IPS DF 19.7 (cell line): ENCODE measurements around the gene YTHDC2.

Source experiments
- DNase-seq: peaks from one replicate; pipeline ENCODE4 v3.0.0-alpha.2; 2013; ENCODE audit warnings: low read depth, low spot score

The YTHDC2 gene

DNA sequence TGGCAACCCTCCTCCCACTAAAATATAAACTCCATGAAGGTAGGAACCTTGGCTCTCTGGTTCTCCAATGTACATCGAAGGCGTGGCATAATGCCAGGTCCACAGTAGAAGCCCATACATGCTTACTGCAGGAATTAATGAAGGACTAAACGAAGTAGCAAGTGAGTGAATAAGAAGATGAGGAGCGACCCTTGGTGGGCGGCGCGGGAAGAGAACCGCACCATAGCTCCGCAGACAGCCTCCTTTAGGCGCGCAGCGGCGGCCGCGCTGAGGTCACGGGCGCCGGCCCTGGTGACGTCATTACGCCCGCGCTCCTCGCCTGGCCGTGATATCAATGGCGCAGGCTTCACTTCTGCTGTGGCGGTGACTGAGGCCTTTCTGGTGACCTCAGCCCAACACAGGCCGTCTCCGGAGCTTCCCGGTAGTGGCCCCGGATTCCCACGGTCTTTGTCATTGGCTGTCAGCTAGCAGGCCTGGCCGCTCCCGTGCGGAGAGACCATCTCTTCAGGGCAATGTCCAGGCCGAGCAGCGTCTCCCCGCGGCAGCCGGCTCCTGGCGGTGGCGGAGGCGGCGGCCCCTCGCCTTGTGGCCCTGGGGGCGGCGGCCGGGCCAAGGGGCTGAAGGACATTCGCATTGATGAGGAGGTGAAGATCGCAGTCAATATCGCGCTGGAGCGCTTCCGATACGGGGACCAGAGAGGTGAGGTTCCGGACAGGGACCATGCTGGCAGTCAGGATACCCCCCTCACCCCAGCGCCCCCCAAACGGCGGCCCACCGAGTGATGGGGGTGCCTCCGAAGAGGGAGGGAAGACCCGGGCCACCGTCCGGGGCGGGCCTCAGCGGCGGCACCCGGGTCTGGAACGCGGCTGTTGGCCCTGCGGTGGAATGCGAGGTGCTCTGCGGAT is at the start of gene YTHDC2:
TSS of gene YTHDC2 (plus strand) at position 311 of the 905 bp plus-strand sequence. CDS start at position 513, 202 bp downstream.
- peak; percentile 61 for DNase-seq

DNA sequence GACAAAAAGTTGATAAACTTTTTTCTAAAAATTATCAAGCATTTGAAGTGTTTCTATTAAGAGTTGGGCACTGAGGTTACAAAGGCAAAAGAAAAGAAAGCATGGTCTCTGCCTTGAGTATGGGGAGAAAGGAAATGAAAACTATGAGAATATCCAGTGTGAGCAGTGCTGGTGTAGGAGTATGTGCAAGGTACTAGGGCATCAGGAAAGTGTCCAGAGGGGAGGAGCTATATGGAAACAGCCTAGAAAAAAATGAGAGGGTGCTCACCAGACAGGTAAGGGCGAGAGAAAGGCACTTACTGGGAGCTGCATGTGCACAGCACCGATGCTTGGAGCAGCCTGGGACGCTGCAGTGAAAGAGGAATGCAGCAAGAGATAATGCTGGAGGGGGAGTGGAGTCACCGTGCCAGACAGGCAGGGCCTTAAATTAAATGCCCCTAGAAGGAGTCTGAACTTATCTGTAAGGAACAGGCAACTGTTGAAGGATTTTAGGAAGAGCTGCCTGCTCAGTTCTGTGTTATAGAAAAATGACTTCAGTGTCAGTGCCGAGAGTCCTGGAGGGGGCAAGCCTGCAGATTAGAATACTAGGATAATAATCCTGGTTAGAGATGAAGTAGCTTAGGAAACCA is 39.3 kb upstream of the YTHDC2 start:
- no peak for DNase-seq

- no peak for DNase-seq
Observed at GRCh38 chr5:113478691-113479090, 34.8 kb upstream of the YTHDC2 start.

DNA sequence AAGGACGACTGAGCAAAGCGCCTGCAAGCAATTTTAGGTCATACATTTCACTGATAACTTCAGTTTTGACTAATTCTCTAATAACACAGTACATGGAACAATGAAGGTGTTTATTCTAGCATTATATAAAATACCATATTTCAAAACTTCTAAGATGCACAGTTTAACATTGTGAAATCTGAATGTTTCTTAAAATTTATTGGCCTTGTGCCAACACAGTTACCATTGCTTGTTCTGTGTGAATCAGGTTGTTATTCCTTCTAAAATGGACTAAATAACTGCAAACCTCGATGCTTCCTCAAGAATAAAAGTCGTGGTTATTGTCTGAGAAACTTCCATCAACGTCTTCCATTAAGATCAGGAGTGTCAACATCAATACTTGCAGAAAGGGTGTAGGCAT is 33.3 kb upstream of the YTHDC2 start:
- no peak for DNase-seq

DNA sequence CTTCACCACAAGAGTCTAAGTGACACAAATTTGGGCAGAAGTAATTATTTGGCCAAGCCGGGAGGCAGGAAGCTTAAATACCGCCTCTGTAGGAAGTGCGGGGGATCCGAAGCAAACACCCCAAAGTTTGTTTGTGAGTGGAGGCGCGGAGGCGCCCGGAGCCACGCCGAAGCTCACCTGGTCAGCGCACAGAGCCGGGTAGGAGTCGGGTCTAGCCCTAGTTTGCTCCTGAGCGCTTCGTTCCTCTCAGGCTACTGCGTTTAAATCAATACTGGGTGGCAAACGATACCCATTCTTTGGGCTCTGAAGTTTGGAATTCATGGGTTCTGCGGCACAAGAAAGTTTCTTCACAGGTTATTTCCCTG is 26.1 kb upstream of the YTHDC2 start:
- DNase-seq: no peak

DNA sequence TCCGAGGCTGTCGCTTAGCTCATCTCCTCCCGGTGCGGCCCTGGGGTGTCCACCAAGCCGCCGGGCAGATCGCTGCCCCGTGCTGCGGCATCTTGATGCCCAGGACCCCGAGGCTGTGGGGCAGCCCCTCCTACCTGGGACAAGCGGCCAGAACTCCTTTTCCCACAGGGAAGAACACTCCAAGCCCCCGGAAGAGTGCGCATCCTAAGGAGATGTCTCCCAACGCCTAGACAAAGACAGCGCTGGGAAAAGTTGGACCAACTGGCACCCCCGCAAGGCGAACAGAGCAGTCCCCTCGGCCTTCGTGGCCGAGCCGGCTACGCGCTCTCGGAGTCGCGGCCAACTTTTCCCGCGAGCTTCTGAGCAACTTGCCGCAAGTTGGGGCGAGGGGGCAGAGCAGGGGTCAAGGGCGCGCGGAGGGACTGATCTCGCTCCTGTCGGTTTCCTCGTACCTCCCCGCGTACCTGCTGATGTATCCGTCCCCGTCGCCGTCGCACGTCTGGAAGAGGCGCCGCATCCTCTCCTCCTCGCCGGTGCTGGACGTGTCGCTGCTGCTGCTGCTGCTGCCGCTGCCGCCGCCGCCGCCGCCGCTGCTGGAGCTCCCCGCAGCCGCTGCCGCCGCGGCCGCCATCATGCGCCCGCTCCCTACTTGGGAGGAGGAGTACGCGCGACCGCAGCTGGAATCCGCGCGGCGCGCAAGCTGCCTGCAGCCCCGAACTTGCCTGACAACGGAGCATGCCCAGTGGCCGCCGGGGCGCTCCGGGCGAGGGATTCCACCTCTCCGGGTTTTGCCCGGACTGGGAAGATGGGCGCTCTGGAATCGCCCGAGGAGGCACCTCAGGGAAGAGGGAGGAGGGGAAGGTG is 25.5 kb upstream of the YTHDC2 start, which contains the start of gene MCC:
TSS of gene MCC (minus strand) at position 673 of the 864 bp plus-strand sequence.
- no peak for DNase-seq

GRCh38 chr5:113488645-113489184 is 24.8 kb upstream of the YTHDC2 start:
- DNase-seq: no peak

DNA sequence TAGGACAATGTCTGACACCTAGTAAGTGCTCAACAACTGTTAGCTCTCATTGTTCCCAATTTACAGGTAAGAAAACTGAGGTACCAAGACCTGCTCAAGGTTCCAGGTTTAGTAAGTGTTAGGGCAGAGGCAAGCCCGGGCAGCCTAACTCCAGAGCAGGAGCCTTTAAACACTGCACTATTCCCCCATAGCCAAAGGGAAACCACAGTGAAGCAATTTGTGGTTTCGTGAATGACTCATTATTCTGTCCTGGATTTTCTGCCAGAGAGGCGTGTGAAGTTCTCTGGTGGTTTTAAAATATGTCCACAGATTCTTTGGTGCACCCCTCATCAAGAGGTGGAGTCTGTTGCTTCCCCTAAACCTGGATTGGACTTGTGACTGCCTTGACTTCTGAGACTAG is 24.2 kb upstream of the YTHDC2 start:
- no peak for DNase-seq

DNA sequence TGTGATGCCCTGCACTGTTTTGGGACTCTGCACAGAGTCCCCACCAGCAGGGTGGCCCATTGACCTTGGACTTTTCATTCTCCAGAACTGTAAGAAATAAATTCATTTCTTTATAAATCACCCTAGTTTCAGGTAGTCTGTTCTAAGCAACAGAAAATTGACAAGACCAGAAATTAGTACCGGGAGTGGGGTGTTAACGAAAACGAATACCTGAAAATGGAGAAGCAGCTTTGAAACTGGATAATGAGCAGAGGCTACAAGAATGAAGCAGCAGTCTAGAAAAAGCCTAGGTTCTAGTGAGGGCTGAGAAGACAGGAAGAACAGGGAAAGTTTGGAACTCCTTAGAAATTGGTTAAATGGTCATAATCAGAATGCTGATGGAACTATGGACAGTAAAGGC is 23.2 kb upstream of the YTHDC2 start:
- DNase-seq: no peak

GRCh38 chr5:113491022-113491421 is 22.5 kb upstream of the YTHDC2 start:
- no peak for DNase-seq

GRCh38 chr5:113493446-113493845 is 20.0 kb upstream of the YTHDC2 start:
- no peak for DNase-seq

GRCh38 chr5:113495422-113495841 is 18.1 kb upstream of the YTHDC2 start:
- no peak for DNase-seq

- no peak for DNase-seq
Observed at GRCh38 chr5:113502073-113502472, 11.4 kb upstream of the YTHDC2 start.

DNA sequence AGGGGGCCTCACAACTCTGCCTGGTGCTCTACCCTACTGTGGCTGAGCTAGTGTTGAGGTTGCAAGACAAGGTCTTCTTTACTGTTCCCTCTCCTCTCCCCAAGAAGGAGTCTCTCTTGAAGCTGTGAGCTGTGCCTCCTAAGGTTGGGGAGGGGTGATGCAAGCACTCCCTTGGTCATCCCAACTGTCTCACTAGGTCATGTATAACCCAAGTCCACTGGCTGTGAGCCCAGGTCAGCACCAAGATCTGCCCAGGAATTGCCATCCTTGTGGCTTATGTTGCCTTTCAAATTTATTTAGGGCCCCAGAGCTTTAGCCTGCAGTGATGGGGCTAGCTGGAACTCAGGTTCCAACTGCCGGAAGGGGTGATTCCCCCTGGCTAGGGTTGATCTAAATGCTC is 10.3 kb upstream of the YTHDC2 start:
- no peak for DNase-seq

DNA sequence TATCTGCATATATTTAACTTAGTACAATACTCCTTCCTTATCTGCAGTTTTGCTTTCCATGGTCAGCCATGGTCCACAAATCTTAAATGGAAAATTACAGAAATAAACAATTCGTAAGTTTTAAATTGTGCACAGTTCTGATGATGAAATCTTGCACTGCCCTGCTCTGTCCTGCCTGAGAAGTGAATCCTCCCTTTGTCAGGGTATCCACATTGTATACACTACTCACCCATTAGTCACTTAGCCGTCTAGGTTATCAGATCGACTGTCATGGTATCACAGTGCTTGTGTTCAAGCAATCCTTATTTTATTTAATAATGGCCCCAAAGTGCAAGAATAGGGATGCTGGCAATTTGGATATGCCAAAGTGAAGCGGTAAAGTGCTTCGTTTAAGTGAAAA is 8.3 kb upstream of the YTHDC2 start:
- no peak for DNase-seq

DNA sequence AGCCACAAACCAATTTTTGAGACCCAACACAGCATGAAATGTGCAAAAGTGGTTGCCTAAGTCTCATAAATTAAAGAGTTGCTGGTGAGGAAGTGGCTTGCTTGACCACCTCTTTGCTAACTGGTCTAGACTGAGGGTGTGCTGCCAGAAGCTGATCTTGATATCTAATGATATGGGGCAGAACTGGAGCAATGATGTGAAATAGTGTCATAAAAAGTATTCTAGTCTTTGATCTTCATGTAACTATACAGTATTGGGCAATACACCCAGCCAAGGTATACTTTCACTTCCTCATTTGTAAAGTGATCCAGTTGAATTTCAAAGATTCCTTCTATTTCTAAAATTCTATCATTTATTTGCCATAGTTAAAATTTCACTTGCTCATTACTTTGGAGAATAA is 5.9 kb upstream of the YTHDC2 start:
- DNase-seq: no peak

DNA sequence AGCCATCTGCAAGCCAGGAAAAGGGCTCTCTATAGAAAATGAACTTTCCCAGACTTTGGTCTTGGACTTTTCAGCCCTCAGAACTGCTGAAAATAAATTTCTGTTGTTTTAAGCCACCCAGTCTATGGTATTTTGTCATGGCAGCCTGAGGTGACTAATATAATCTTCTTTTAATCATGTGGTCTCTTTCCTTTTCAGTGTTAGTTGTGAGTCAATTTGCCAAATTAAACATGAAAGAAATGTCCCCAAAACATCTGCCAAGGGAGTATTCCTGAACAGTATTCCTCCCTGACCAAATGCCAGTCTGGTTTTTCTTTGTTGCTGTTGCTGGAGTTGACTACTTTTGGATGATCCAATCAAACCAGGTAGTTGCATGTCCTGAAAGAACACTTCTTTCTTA is 4.7 kb upstream of the YTHDC2 start:
- no peak for DNase-seq

GRCh38 chr5:113510836-113511451 is 2.5 kb upstream of the YTHDC2 start:
- no peak for DNase-seq

DNA sequence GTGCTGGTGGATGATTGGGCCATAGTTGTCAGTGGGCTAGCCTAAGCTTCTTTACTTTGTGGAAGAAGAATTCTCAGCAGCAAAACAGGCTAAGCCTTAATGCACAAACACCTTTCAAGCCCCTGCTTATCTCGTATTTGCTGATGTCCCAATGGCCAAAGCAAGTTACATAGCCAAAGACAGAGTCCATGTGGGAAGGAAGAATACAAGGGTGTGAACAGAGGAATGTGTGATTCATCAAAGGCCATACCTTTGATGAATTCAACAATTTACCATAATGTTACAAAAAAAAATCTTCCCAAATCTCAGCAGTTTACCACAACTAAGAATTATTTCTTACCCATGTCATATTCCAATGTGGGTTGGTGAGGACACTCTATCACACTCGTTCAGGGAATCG is 1.2 kb upstream of the YTHDC2 start:
- DNase-seq: no peak

DNA sequence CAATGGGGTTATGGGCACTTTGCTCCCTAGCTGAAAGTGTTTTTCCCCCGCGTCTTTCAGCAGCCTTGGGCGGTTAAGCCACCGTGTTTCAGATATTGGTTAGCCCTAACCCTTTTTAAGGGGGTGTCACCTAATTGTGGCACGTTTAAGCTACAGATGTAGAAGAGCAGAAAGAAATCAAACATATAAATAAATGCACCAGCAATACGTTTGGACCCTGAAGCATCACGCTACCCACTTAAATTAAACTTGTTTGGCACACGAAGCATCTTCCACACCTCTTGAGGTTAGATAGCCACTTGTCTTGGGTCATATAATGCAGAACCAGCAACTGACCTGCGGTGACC is 768 bp downstream of the YTHDC2 start:
- DNase-seq: no peak

- no peak for DNase-seq
Observed at GRCh38 chr5:113518884-113519283, 5.4 kb downstream of the YTHDC2 start.

- no peak for DNase-seq
Observed at GRCh38 chr5:113519412-113519811, 5.9 kb downstream of the YTHDC2 start.
